COLO668 (cell line): ENCODE measurements around the gene B3GNT8.
"Not testable (repeated sequence)": the region's sequence is repeated elsewhere in the genome, so short reads cannot be mapped to it uniquely, and the experiment has no call there.

Experiments used
- DNase-seq: peaks from one replicate; lab custom pipeline; 2025; ENCODE audit not compliant: unreplicated experiment; lab: John Stamatoyannopoulos, UW

B3GNT8 gene, protein sequence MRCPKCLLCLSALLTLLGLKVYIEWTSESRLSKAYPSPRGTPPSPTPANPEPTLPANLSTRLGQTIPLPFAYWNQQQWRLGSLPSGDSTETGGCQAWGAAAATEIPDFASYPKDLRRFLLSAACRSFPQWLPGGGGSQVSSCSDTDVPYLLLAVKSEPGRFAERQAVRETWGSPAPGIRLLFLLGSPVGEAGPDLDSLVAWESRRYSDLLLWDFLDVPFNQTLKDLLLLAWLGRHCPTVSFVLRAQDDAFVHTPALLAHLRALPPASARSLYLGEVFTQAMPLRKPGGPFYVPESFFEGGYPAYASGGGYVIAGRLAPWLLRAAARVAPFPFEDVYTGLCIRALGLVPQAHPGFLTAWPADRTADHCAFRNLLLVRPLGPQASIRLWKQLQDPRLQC

DNA sequence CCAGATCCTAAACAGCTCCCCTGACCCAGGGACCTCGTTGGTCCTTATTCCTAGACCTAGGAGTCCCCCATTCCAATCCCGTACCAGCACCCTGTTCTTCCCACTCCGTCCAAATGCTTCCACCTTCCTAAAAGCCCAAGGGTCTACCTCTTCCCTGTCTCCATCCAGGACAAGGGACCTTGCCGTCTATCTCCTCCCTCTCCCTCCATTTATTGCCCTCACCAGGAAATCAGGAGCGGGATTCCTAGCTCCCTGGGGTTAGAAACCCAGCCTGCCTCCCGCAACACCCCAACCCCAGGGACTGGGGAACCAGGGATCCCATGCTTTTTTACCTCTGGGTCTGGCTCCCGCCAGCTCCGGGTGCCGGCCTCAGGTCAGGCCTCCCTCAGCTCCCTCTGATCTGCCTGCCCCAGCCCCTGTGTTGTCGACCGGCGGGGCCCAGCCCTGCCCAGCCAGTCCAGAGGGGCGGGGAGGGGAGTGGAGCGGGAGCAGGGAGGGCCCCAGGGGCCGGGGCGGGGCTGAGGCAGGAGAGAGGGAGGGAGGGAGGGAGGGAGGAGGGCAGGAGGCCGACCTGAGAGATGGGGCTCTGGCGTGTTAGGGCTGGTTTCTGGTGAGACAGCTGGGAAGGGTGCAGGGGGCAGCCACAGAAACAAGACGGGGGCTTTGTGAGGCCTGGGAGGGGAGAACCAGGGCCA lies at the start of gene B3GNT8:
B3GNT8 (minus strand) TSS at position 423 of the 695 bp plus-strand sequence. CDS start 596 bp downstream, outside the sequence.
- DNase-seq: peak; percentile 91

- no peak for DNase-seq
These were observed 49.4 kb upstream of the B3GNT8 start for GRCh38 chr19:41476583-41476982.

GRCh38 chr19:41463257-41464256 lies 36.4 kb upstream of the B3GNT8 start:
- not testable (repeated sequence) for DNase-seq

- DNase-seq: no peak
These were observed 35.3 kb upstream of the B3GNT8 start for GRCh38 chr19:41462497-41462896.

GRCh38 chr19:41457241-41457640 lies 30.1 kb upstream of the B3GNT8 start:
- no peak for DNase-seq

DNA sequence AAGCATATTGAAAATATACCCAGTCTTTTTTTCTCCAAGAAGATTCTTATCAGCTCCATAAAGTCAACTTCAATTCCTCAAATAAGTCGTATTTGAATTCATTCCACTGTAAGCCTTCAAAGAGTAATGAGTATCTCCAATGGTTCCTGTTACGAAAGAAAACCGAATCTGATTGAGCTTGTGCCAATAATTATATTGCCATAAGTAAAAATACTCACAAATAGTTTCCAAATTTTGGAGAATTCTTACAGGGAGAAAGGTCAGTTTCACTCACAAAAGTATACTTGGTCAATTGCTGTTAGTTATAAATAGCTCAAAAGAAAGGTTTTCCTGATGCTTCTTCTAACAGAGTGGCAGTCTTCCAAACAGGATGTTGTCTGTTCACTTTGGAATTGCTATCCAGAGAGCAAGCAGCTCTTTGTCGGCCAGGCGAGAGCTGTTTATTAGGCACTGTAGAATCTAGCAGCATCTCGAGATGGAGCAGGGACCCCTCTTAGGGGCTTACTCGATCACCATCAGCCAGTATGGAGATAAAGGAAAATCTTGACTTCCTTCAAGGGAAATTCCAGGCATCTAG lies 29.3 kb upstream of the B3GNT8 start:
- DNase-seq: no peak

- no peak for DNase-seq
These were observed 28.8 kb upstream of the B3GNT8 start for GRCh38 chr19:41455936-41456335.

GRCh38 chr19:41452584-41453275 lies 25.6 kb upstream of the B3GNT8 start:
- no peak for DNase-seq

DNA sequence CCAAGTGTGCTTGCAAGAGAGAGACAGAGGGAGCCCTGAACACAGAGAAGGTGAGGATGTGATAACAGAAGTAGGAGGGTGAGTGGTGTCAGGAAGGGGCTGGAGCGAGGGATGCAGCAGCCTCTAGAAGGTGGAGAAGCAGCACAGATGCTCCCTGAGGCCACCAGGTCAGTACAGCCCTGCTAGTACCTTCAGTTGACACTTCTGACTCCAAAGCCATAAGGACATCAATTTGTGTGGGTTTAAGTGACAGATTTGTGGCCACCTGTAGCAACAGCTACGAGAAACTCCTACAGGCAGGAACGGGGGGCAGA lies 22.6 kb upstream of the B3GNT8 start:
- no peak for DNase-seq

DNA sequence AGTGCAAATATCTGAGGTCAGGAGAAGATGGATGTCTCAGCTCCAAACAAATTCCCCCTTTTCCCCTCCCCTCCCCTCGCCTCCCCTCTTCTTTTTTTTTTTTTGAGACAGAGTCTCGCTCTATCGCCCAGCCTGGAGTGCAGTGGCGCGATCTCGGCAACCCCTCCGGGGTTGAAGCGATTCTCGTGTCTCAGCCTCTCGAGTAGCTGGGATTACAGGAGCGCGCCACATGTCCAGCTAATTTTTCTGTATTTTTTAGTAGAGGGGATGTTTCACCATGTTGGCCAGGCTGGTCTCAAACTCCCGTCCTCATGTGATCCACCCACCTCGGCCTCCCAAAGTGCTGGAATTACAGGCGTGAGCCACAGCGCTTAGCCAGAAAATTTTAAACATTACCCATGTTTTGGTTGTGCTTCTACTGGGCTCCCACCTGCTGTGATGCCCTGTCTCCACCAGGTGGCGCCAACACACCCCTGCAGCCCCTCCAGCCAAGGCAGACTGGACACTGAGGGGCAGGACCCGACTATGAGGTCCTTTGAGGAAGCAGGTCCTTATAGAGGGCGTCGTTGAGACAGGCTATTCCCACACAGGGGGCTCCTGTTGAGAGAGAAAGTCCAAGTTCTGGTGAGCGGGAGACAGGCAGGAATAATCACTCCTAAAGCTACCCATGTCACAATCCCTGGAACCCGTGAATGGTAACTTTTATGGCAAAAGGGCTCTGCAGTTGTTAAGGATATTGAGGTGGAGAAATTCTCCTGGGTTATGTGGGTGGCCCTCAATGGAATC lies 22.1 kb upstream of the B3GNT8 start:
- DNase-seq: peak; percentile 59

DNA sequence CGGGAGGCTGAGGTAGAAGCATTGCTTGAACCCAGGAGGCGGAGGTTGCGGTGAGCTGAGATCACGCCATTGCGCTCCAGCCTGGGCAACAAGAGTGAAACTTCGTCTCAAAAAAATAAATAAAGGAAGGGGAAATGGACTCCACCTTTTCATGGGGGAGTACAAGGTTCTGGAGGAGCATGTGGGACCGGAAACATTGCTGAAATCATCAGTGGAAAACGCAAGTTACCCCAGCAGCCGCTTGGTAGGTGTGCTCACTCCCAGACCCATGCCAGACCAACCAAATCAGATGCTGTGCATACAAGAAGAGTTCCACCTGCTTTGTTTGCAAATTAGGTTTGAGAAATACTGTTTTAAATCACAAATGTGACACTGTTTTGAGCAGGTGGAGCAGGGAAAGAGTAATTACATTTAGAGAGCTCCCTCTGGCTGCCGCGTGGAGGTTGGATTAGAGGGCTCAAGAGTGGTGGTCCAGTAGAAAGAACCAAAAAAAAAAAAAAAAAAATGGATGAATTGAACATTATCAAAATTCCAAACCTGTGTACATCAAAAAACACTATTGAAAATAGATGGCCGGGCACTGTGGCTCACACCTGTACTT lies 20.7 kb upstream of the B3GNT8 start:
- no peak for DNase-seq

DNA sequence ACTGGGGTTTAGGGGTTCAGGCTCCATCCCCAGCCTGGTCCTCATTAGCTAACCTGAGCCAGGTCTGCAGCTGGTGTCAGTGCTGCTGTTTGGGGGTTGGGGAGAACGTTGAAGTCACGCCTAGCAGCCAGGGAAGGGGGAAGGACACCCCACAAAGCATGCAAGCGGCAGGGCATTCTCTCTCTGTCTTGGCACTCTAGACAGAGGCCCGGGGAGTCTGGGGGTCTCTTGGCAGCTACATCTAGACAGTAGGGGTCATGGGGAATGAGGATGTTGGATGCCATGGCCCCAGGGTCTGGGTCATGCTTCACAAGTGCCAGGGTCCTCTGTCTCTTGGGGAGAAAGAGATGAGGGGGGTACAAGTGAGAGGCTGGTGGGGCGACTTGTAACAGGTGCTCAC lies 18.4 kb upstream of the B3GNT8 start:
- DNase-seq: no peak

GRCh38 chr19:41443813-41444455 lies 16.8 kb upstream of the B3GNT8 start:
- DNase-seq: no peak

DNA sequence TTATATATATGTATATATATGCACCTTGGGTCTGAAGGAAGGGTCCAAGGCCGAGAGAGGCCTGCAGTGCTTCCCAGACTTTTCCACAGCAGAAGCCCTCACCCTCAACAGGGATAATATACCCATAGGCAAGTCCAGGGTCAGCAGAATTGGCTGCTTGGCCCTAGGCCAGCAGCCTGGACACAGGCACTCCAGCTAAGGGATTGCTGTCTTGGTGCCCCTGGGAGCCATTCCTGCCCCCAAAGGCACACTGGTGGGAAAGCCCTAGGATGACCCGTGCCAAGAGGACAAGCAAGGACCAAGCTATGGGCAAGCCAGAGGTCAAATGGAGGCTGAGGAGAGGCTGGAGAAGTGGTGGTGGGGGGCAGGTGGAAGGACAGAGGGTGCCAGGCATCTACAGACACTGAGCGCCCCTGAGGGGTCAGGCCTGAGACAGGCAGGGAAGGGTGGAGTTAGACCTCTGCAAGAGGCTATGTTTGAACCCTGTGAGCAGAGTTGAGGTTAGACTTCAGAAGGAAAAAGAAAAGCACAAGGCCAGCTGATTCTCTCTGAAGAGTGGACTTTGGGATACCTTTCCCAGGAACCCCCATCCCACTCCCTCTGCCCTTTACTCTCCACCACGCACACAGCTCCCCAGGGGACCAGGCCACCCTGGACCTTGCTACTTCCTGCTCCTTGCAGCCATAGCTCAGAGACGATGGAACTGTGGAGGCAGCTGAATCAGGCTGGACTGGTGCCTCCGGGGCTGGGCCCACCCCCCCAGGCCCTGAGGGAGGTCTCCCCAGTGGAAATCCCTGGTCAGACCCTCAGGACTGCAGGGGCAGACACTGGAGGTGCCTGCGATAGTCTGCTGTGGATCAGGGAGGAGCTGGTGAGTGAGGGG lies 15.5 kb upstream of the B3GNT8 start, which contains the start of gene ERICH4:
ERICH4 (plus strand) TSS at position 684 of the 883 bp plus-strand sequence; CDS start at position 698, 14 bp downstream.
- DNase-seq: no peak

DNA sequence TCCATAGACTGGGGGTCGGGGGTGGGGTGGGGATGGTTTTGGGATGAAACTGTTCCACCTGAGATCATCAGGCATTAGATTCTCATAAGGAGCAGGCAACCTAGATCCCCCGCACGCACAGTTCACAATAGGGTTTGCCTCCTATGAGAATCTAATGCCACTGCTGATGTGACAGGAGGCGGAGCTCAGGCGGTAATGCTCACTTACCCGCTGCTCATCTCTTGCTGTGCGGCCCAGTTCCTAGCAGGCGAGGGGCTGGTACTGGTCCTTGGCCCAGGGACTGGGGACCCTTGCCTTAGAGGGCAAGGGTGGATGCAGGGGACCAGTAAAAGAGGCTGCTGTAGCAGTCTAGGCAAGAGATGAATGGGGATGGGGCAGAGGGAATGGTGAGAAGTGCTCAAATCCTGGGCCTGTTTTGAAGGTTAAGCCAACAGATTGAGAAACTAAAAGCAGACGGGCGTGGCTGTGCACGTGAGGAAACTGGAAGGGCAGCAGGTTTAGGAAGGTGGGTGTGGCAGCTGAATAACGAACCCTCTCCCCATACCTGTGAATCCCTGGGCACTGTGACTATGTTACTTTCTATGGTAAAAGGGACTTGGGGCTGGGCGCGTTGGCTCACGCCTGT lies 14.3 kb upstream of the B3GNT8 start:
- no peak for DNase-seq

GRCh38 chr19:41439441-41440222 lies 12.5 kb upstream of the B3GNT8 start, which contains the start of gene DMAC2:
TSS of gene DMAC2 (minus strand) at chr19:41439912. CDS start at chr19:41439899, 13 bp downstream.
- peak; percentile 98 for DNase-seq
